ENCODE results near the gene TTC29.
"Not testable (repeated sequence)": the region's sequence is repeated elsewhere in the genome, so short reads cannot be mapped to it uniquely, and the experiment has no call there.

Gene TTC29

DNA sequence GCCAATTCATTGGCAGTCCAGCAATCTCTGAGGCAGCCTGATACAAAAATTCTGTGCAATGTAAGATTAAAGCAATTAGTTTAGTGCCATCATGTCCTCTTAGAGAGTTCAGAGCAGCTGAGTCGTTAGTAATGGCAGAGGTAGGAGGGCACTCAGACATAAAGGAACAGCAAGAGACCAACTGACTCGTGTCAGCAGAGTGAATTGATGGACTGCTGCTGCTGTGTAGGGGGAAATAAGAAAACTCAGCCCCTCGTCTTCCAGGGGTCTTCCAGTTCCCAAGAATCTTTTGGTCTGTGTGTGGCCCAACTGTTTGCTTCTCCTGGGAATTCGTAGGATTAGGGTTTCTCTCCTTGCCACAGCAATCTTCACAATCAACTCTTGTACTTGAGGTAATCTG lies 100.9 kb downstream of the TTC29 start:
- Mint-ChIP-seq H3K9me3 (no peaks in the 10 kb centered on the region), H3K36me3 (ENCODE audit: insufficient read depth) (no peaks in the 10 kb centered on the region), H3K27ac (no peak overlapping the region), H3K27me3 (peaks cover 0 to 11% of the 10 kb centered on the region in 2 donors), H3K4me3 (no peak overlapping the region), H3K4me1 (ENCODE audit: low read depth in 2 of 2) (no peaks in the 10 kb centered on the region)
- DNase-seq (no peak), ATAC-seq (replicated peaks) (no peak)

- Mint-ChIP-seq H3K9me3 (no peaks in the 10 kb centered on the region), H3K4me1 (ENCODE audit: low read depth in 2 of 2) (no peaks in the 10 kb centered on the region), H3K27ac (no peak overlapping the region), H3K36me3 (ENCODE audit: insufficient read depth) (no peaks in the 10 kb centered on the region), H3K4me3 (no peak overlapping the region), H3K27me3 (peaks cover 0 to 11% of the 10 kb centered on the region in 2 donors)
- DNase-seq: no peak
- no peak for ATAC-seq (replicated peaks)
Observed at GRCh38 chr4:146842876-146843275, 102.8 kb downstream of the TTC29 start.

DNA sequence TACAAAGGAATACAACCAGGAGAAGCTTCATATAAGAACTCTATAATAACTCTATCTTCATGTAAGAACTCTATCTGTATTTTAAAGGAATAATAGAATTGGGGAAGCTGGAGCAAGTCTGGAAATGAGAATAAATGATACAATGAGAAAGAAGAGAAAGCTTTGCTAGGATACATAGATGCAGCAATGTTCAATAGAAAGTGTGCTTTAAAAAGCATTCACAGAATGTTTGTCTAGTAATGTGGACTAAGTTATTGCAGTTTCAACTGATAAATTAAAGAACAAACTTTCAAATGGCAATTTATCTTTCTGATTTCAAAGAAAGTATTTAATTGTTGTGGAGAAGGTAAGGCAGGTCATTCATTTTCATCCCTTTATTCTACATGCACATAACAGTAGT lies 104.9 kb downstream of the TTC29 start:
- Mint-ChIP-seq H3K9me3 (no peaks in the 10 kb centered on the region), H3K4me1 (ENCODE audit: low read depth in 2 of 2) (no peaks in the 10 kb centered on the region), H3K4me3 (no peak overlapping the region), H3K27ac (no peak overlapping the region), H3K36me3 (ENCODE audit: insufficient read depth) (no peaks in the 10 kb centered on the region), H3K27me3 (no peaks in the 10 kb centered on the region)
- no peak for ATAC-seq (replicated peaks)
- no peak for DNase-seq

DNA sequence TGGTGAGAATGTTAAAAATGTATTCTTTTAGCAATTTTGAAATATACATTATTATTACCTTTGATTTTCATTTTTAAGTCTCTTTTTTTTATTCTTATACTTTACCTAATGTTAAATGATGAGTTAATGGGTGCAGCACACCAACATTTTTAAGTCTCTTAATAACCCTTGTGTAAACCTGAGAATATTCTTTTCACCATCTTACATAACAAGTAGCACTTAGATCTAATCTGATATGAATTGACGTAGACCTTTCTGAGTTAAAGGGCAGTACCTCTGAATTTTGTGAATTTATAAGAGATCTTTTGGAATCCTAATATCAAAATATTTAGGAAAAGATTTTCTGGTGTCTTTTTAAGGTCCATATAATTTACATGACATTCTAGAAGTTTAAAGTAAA lies 110.6 kb downstream of the TTC29 start:
- no peaks in the 10 kb centered on the region for H3K9me3 Mint-ChIP-seq
- H3K4me3 Mint-ChIP-seq: no peak overlapping the region
- no peak overlapping the region for H3K27ac Mint-ChIP-seq
- no peaks in the 10 kb centered on the region for H3K4me1 Mint-ChIP-seq (ENCODE audit: low read depth in 2 of 2)
- H3K36me3 Mint-ChIP-seq (ENCODE audit: insufficient read depth): no peaks in the 10 kb centered on the region
- peaks cover 0 to 5% of the 10 kb centered on the region in 2 donors for H3K27me3 Mint-ChIP-seq
- DNase-seq: no peak
- ATAC-seq (replicated peaks): no peak

- no peaks in the 10 kb centered on the region for H3K4me1 Mint-ChIP-seq (ENCODE audit: low read depth in 2 of 2)
- no peak for ATAC-seq (replicated peaks)
- H3K27me3 Mint-ChIP-seq: peaks cover 0 to 5% of the 10 kb centered on the region in 2 donors
- no peak overlapping the region for H3K4me3 Mint-ChIP-seq
- H3K27ac Mint-ChIP-seq: no peak overlapping the region
- no peaks in the 10 kb centered on the region for H3K9me3 Mint-ChIP-seq
- no peaks in the 10 kb centered on the region for H3K36me3 Mint-ChIP-seq (ENCODE audit: insufficient read depth)
- no peak for DNase-seq
Observed at GRCh38 chr4:146834263-146835034, 111.2 kb downstream of the TTC29 start.

DNA sequence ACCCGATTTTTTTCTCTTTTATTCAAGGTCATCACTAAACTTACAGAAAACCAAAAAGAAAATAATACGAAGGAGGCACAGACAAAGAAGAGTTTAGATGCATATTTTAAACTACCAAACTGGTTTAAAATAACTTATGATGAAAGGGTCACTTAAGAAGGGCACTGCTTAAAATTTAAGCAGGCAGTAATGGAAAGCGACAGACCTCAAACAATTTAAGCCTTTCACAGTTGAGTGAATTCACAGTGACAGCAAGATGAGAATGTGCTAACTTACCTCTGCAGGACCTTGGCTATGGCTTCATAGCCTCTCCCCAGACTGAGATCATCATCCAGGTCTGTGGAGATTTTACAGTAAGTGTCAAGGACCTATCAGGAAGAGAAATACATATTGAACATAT lies 112.1 kb downstream of the TTC29 start:
- H3K36me3 Mint-ChIP-seq (ENCODE audit: insufficient read depth): no peaks in the 10 kb centered on the region
- H3K27ac Mint-ChIP-seq: no peak overlapping the region

DNA sequence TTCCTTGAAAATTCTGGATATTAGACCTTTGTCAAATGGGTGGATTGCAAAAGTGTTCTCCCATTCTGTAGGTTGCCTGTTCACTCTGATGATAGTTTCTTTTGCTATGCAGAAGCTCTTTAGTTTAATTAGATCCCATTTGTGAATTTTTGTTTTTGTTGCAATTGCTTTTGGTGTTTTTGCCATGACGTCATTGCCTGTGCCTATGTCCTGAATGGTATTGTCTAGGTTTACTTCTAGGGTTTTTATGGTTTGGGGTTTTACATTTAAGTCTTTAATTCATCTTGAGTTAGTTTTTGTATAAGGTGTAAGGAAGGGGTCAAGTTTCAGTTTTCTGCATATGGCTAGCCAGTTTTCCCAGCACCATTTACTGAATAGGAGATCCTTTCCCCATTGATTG lies 122.7 kb downstream of the TTC29 start:
- not testable (repeated sequence) for H3K4me1 Mint-ChIP-seq (ENCODE audit: low read depth in 2 of 2); H3K36me3 Mint-ChIP-seq (ENCODE audit: insufficient read depth); DNase-seq; H3K27me3 Mint-ChIP-seq; H3K4me3 Mint-ChIP-seq; H3K27ac Mint-ChIP-seq; ATAC-seq (replicated peaks)
- peaks cover 4 to 12% of the 10 kb centered on the region in 2 donors for H3K9me3 Mint-ChIP-seq

More for the DNA sequence above, 112.1 kb downstream of the TTC29 start:
- Mint-ChIP-seq H3K4me1 (ENCODE audit: low read depth in 2 of 2) (no peaks in the 10 kb centered on the region), H3K27me3 (peaks cover 0 to 5% of the 10 kb centered on the region in 2 donors), H3K9me3 (no peaks in the 10 kb centered on the region), H3K4me3 (no peak overlapping the region)
- no peak for DNase-seq
- ATAC-seq (replicated peaks): no peak

- DNase-seq: no peak
- Mint-ChIP-seq H3K9me3 (peaks cover 0 to 5% of the 10 kb centered on the region in 2 donors), H3K4me3 (no peak overlapping the region), H3K4me1 (ENCODE audit: low read depth in 2 of 2) (no peaks in the 10 kb centered on the region), H3K27ac (no peak overlapping the region), H3K27me3 (peaks cover 0 to 9% of the 10 kb centered on the region in 2 donors), H3K36me3 (ENCODE audit: insufficient read depth) (no peaks in the 10 kb centered on the region)
- no peak for ATAC-seq (replicated peaks)
Observed at GRCh38 chr4:146814750-146815149, 130.9 kb downstream of the TTC29 start.

- DNase-seq (no peak), ATAC-seq (replicated peaks) (no peak)
- Mint-ChIP-seq H3K27ac (no peak overlapping the region), H3K27me3 (peaks cover 0 to 5% of the 10 kb centered on the region in 2 donors), H3K4me1 (ENCODE audit: low read depth in 2 of 2) (no peaks in the 10 kb centered on the region), H3K4me3 (no peak overlapping the region), H3K36me3 (ENCODE audit: insufficient read depth) (no peaks in the 10 kb centered on the region), H3K9me3 (no peaks in the 10 kb centered on the region)
Observed at GRCh38 chr4:146795711-146796110, 150.0 kb downstream of the TTC29 start.

DNA sequence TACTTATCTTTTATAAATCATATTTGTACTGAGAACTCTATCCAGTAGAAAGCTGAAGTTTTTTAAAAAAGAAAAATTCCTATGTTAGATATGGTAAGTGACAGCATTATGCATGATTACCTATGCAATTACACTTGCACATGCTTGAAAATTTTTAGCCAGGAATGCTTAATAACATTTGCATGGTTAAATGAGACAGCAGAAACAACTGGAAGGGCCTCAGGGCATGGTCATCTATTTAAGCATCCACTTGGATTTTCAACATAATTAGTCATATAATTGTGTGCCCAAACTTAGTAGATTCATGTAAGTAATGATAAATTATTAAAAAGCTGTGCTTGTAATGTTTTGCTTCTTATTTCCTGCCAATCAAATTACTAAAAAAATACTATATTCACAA lies 151.9 kb downstream of the TTC29 start:
- Mint-ChIP-seq H3K4me1 (ENCODE audit: low read depth in 2 of 2) (no peaks in the 10 kb centered on the region), H3K36me3 (ENCODE audit: insufficient read depth) (no peaks in the 10 kb centered on the region), H3K4me3 (no peak overlapping the region), H3K9me3 (peaks cover 0 to 2% of the 10 kb centered on the region in 2 donors), H3K27ac (no peak overlapping the region), H3K27me3 (peaks cover 0 to 5% of the 10 kb centered on the region in 2 donors)
- ATAC-seq (replicated peaks) (no peak), DNase-seq (no peak)

GRCh38 chr4:146791439-146791838 lies 154.2 kb downstream of the TTC29 start:
- Mint-ChIP-seq H3K9me3 (peaks cover 0 to 2% of the 10 kb centered on the region in 2 donors), H3K4me3 (no peak overlapping the region), H3K4me1 (ENCODE audit: low read depth in 2 of 2) (no peaks in the 10 kb centered on the region), H3K27me3 (no peaks in the 10 kb centered on the region), H3K36me3 (ENCODE audit: insufficient read depth) (no peaks in the 10 kb centered on the region), H3K27ac (no peak overlapping the region)
- DNase-seq (no peak), ATAC-seq (replicated peaks) (no peak)

DNA sequence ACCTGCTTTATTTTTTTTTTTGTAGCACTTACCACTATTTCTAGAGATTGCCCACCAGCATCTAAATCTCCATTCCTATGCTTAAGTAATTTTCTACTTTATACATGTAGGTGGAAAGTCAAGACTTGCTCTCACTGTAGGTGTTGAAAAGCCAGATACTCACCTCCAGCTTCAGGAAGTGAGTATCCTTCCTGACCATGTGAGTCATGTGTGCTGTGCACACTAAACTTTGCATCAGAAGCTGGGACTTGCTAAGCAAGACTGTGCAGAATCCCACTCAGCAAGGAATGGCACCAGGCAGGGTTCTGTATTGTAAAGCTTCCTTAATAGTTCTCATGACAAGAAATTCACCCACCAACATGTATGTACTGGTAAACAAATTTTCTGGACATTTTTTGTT lies 155.1 kb downstream of the TTC29 start:
- no peaks in the 10 kb centered on the region for H3K27me3 Mint-ChIP-seq
- no peak overlapping the region for H3K27ac Mint-ChIP-seq
- H3K36me3 Mint-ChIP-seq (ENCODE audit: insufficient read depth): no peaks in the 10 kb centered on the region
- no peak for ATAC-seq (replicated peaks)
- H3K4me1 Mint-ChIP-seq (ENCODE audit: low read depth in 2 of 2): no peaks in the 10 kb centered on the region
- H3K9me3 Mint-ChIP-seq: peaks cover 0 to 2% of the 10 kb centered on the region in 2 donors
- DNase-seq: no peak
- H3K4me3 Mint-ChIP-seq: no peak overlapping the region

GRCh38 chr4:146787731-146788130 lies 157.9 kb downstream of the TTC29 start:
- Mint-ChIP-seq H3K4me3 (no peak overlapping the region), H3K36me3 (ENCODE audit: insufficient read depth) (no peaks in the 10 kb centered on the region), H3K4me1 (ENCODE audit: low read depth in 2 of 2) (no peaks in the 10 kb centered on the region), H3K27me3 (no peaks in the 10 kb centered on the region), H3K27ac (no peak overlapping the region), H3K9me3 (peaks cover 0 to 2% of the 10 kb centered on the region in 2 donors)
- ATAC-seq (replicated peaks) (no peak), DNase-seq (no peak)

GRCh38 chr4:146776691-146777090 lies 169.0 kb downstream of the TTC29 start:
- Mint-ChIP-seq H3K27ac (no peak overlapping the region), H3K4me1 (ENCODE audit: low read depth in 2 of 2) (no peaks in the 10 kb centered on the region), H3K36me3 (ENCODE audit: insufficient read depth) (no peaks in the 10 kb centered on the region), H3K27me3 (no peaks in the 10 kb centered on the region), H3K4me3 (no peak overlapping the region), H3K9me3 (peaks cover 0 to 8% of the 10 kb centered on the region in 2 donors)
- ATAC-seq (replicated peaks) (no peak), DNase-seq (no peak)
